Stimulated activated CD8-positive, alpha-beta memory T cell treated with anti-CD3 and anti-CD28 coated beads, Interleukin-4, amount 100 ng/mL, for 1 hour (primary cell): ENCODE measurements around the gene GARIN1A.

ENCODE experiments used
- DNase-seq, 2 donors: peaks; one replicate each; pipeline ENCODE4 v3.0.0-alpha.2; 2020; ENCODE audit warnings: low read depth in 2 of 2, low spot score in 1 of 2

GARIN1A gene

DNA sequence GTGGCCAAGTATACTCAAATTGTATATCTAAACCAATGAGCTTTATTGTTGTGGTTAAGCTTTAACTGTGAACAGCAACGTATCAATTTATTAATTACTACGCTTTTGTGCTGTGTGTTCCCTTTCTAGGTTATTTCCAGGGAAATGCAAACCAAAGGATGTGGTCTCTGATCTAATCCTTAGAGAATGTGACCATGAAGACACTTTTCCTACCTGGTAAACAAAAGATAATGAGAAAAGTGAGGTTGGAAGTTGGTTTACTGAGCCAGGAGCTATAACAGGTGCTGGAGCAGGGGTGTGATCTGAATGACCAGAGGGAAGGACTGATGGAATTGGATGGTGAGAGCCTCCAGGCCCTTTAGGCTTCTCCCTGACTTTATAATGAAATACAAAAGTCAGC is 41.7 kb downstream of the GARIN1A start:
- no peak for DNase-seq

DNA sequence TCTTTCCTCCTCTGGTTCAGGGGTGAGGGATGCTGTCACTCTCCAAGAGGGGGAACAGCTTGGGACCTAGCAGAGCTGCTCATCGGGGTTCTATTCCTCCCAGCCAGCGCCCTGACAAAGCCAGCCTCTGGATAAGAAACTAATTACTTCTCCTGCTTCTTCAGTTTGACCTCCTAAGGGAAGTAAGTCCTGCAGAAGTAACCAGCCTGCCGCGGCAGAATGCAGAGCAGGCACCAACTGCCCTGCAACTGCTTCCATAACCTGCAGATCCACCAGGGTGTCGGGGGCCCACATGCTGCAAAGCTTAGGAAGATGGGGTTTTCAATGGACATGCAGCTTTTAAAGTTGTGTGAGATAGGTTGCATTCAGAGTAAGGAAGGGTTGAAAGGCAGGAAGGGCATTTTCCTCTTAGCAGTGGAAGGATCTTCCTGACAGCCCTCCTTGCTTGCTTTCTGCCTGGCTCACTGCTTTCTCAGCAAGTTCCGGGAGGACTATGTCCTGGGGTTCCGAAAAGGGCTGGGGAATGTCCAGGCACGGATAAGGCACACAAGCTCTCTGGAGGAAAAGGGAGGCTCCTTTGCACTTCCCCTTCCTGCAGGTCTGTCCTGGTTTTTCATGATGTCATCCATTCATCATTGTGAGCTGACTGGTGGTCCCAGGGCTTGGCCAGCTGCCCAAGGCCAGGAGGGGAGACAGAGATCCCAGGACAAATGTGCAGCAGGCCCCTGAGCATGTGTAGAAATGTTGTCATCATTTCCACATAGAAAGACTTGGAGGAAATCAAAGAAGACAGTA is 42.8 kb downstream of the GARIN1A start:
- no peak for DNase-seq

DNA sequence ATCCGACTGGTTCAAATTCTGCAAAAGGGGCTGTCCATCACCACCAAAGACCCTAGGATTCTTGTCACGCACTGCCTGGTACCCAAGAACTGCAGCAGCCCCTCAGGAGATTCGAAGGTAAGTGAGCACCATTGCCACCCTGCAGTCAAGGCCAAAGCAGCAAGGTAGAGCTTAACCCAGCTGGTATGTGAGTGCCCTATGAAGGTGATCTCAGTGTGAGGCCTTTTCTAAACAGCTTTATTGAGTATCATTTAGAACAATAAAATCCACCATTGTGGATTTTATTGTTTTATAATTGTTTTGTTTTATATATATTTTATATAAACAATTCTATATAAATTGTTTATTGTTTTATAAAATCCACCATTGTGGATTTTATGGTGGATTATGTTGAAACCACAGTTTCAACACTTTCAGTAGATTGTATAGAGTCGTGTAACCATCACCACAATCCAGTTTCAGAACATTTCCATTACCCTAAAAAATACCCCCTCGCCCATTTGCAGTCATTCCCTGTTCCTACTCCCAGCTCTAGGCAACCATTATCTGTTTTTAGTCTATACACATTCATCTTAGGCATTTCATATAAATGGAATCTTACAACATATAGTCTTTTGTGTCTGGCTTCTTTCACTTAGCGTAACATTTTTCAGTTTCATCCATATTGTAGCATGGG is 47.0 kb downstream of the GARIN1A start:
- no peak for DNase-seq

DNA sequence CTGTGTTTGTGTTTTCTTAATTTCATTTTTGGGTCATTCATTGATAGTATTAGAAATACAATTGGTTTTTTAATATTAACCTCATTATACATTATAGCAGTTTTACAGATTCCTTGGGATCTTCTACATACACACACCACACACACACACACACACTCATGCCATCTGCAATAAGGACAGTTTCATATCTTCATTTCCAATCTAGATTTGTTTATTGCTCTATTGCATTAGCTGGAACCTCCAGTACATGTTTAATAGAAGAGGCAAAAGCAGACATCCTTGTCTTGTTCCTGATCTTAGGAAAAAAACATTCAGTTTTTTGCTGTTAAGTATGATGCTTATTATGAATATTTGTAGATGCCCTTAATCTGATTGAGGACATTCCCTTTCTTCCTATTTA is 49.3 kb downstream of the GARIN1A start:
- DNase-seq, result no peak
